Uterus (tissue), 2 donors: ENCODE measurements around the gene RAE1.

Experiments
- POLR2A ChIP-seq, 2 donors: fragments of 450-650 bp; IDR thresholded peaks; one replicate each; pipeline ENCODE4 v1.6.1; 2016; ENCODE audit warnings: antibody characterized with exemption in 2 of 2, mild to moderate bottlenecking in 1 of 2, moderate library complexity in 1 of 2
- TF ChIP-seq, protein P1 (sequence below), 4 experiments: fragments of 200-600 bp in 2 of 4; fragments of 450-650 bp in 2 of 4; sonication (generic) in 2 of 4; IDR thresholded peaks; one replicate each; pipeline ENCODE4 v1.5.1; 2016 to 2019; ENCODE audit warnings: antibody characterized with exemption in 4 of 4, mild to moderate bottlenecking in 2 of 4, moderate library complexity in 1 of 4

DNA sequence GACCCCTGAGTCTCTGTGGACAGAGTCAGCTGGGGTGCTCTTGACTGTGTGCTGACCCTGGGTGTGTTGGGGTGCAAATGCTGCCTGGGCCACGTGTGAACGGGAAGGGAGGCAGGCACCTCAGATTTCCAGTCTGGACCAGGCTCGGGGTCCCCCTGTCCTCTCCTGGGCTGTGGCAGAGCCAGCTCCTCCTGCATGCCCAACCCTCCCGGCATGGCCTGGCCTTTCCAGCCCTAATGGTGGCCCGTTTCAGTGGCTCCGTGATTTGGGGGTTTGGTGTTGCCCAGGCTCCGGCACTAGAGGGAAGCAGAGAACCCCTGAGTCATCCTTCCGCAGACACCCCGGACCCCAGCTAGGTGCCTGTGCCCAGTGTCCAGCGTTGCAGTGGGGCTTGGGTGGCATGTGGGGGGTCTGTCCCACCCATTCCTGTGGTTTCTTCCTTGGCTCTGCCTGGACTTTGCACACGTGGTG is 49.2 kb downstream of the RAE1 start:
- TF ChIP-seq, protein P1, sequence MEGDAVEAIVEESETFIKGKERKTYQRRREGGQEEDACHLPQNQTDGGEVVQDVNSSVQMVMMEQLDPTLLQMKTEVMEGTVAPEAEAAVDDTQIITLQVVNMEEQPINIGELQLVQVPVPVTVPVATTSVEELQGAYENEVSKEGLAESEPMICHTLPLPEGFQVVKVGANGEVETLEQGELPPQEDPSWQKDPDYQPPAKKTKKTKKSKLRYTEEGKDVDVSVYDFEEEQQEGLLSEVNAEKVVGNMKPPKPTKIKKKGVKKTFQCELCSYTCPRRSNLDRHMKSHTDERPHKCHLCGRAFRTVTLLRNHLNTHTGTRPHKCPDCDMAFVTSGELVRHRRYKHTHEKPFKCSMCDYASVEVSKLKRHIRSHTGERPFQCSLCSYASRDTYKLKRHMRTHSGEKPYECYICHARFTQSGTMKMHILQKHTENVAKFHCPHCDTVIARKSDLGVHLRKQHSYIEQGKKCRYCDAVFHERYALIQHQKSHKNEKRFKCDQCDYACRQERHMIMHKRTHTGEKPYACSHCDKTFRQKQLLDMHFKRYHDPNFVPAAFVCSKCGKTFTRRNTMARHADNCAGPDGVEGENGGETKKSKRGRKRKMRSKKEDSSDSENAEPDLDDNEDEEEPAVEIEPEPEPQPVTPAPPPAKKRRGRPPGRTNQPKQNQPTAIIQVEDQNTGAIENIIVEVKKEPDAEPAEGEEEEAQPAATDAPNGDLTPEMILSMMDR (IDR thresholded peaks at IDR 0.05), result peak in 2 of 4 experiments; percentile 12 to 19
- no peak for TF ChIP-seq POLR2A (IDR thresholded peaks at IDR 0.05)
